Body of pancreas (tissue), 4 donors: ENCODE results near the gene RIPK4.

Experiments
- POLR2A ChIP-seq, 3 donors: fragments of 450-650 bp; IDR thresholded peaks; one replicate each; pipeline ENCODE4 v1.6.1; 2016; ENCODE audit warnings: antibody characterized with exemption in 3 of 3, mild to moderate bottlenecking in 2 of 3
- TF ChIP-seq, protein P1 (sequence below), 7 experiments: fragments of 450-650 bp in 4 of 7; fragments of 200-600 bp in 3 of 7; sonication (generic) in 3 of 7; IDR thresholded peaks; one replicate each; pipeline ENCODE4 v1.5.1; 2016 to 2019; ENCODE audit warnings: antibody characterized with exemption in 7 of 7

DNA sequence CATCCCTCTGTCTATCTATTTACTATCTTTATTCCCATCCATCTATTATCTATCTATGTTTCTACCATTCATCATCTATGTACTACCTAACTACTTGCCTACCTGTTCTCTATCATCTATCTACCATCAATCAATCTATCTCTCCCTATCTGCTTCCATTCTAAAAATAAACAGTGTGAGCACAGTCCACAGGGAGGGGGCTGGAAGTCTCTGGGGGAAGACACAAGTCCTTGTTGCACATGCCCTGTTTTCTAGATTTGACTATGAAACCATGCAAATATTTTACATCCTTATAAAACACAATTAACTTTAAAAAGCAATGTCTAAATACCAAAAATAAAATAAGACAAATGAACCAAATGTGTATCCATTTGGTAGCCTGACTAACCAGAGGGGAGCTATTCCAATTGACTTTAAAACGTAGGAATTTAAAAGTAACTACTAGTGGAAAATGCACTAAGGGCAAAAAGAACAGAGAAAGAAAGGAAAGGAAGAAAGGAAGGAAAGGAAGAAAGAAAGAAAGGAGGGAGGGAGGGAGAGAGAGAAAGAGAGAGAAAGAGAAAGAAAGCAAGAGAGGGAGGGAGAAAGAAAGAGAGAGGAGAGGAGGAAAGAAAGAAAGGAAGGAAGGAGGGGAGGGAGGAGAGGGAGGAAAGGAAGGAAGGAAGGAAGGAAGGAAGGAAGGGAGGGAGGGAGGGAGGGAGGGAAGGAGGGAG lies 13.6 kb upstream of the RIPK4 start:
- TF ChIP-seq, protein P1, sequence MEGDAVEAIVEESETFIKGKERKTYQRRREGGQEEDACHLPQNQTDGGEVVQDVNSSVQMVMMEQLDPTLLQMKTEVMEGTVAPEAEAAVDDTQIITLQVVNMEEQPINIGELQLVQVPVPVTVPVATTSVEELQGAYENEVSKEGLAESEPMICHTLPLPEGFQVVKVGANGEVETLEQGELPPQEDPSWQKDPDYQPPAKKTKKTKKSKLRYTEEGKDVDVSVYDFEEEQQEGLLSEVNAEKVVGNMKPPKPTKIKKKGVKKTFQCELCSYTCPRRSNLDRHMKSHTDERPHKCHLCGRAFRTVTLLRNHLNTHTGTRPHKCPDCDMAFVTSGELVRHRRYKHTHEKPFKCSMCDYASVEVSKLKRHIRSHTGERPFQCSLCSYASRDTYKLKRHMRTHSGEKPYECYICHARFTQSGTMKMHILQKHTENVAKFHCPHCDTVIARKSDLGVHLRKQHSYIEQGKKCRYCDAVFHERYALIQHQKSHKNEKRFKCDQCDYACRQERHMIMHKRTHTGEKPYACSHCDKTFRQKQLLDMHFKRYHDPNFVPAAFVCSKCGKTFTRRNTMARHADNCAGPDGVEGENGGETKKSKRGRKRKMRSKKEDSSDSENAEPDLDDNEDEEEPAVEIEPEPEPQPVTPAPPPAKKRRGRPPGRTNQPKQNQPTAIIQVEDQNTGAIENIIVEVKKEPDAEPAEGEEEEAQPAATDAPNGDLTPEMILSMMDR (IDR thresholded peaks at IDR 0.05): no peak
- TF ChIP-seq POLR2A (IDR thresholded peaks at IDR 0.05): no peak
